Natural killer cell (primary cell): ENCODE results near the gene OAT. TPM values are rescaled to one million over a fixed set of nuclear protein-coding genes. Genes with fewer than 3 reads are reported as not detected.
A peak's percentile ranks its signal among the peaks of the same experiment; 100 is the strongest.

ENCODE experiments used
- ATAC-seq, 3 donors: fragments of 150-1000 bp in 2 of 3; fragments of 200-7000 bp in 1 of 3; cut with Tn5 transposase; 1 replicate in 1 of 3; 2 replicates in 2 of 3; pipeline ENCODE4 v1.10.0; 2021; ENCODE audit warnings: mild to moderate bottlenecking in 2 of 3, moderate library complexity in 2 of 3
- DNase-seq, 2 donors: peaks; one replicate each; pipeline versions ENCODE4 v3.0.0 to v3.0.0-alpha.2; 2013 to 2021; ENCODE audit warnings: mixed read lengths in 1 of 2
- H3K27ac ChIP-seq: one replicate; pipeline ENCODE4 v1.5.1; 2013; ENCODE audit warnings: mild to moderate bottlenecking, low read length
- H3K27me3 ChIP-seq: one replicate; pipeline ENCODE4 v1.6.1; 2013; ENCODE audit warnings: low read length; ENCODE audit not compliant: control insufficient read depth, insufficient read depth
- H3K36me3 ChIP-seq: one replicate; pipeline ENCODE4 v1.6.1; 2013; ENCODE audit warnings: low read length; ENCODE audit not compliant: control insufficient read depth, insufficient read depth
- H3K4me1 ChIP-seq: one replicate; pipeline ENCODE4 v1.6.1; 2013; ENCODE audit warnings: low read length; ENCODE audit not compliant: control insufficient read depth, insufficient read depth
- H3K4me3 ChIP-seq: one replicate; pipeline ENCODE4 v1.5.1; 2013; ENCODE audit warnings: low read length
- H3K9me3 ChIP-seq: one replicate; pipeline ENCODE4 v1.6.1; 2013; ENCODE audit warnings: low read length; ENCODE audit not compliant: control insufficient read depth, insufficient read depth
- H3K27ac Mint-ChIP-seq, 2 donors: one replicate each; pipeline ENCODE4 v1.8.0; 2022; ENCODE audit warnings: mild to moderate bottlenecking in 2 of 2, mixed read lengths in 2 of 2, moderate library complexity in 1 of 2
- H3K27me3 Mint-ChIP-seq, 2 donors: one replicate each; pipeline ENCODE4 v1.8.0; 2022; ENCODE audit warnings: low read depth in 2 of 2, mixed read lengths in 2 of 2
- H3K36me3 Mint-ChIP-seq: one replicate; pipeline ENCODE4 v1.8.0; 2022; ENCODE audit warnings: mixed read lengths
- H3K4me1 Mint-ChIP-seq, 2 donors: one replicate each; pipeline ENCODE4 v1.8.0; 2022; ENCODE audit warnings: mixed read lengths in 2 of 2
- H3K4me3 Mint-ChIP-seq: one replicate; pipeline ENCODE4 v1.8.0; 2022; ENCODE audit warnings: mild to moderate bottlenecking, moderate library complexity, mixed read lengths
- H3K9me3 Mint-ChIP-seq, 2 donors: one replicate each; pipeline ENCODE4 v1.8.0; 2022; ENCODE audit warnings: mixed read lengths in 2 of 2
- CTCF ChIP-seq: fragments of 200-600 bp; IDR thresholded peaks from one replicate; pipeline ENCODE4 v1.8.0; 2022; ENCODE audit warnings: antibody characterized with exemption
- WGBS: methylation state at CpG from one replicate; pipeline ENCODE4 v1.1.7; 2013; ENCODE audit warnings: missing lambda C conversion rate; ENCODE audit not compliant: insufficient coverage; 5-methylcytosine and 5-hydroxymethylcytosine counted together
- intact Hi-C: fragments of 100-400 bp; cut with micrococcal nuclease; formaldehyde crosslinking; loops from one replicate; pipeline ENCODE4 v1.14.2; 2022
- total RNA-seq, 4 donors: library from RNA; stranded (reverse); fragments of 120-200 nt in 1 of 4; gene quantifications; one replicate each; pipeline versions ENCODE4 v1.2.3 to v1.2.4, GENCODE V29; 2013 to 2022

The OAT gene
- total RNA-seq, 3 donors from 2014 or later (not counting 1 experiment from before 2014, with no cell fraction given) = 35.8 to 60.9 (median 48.4) TPM

GRCh38 chr10:124390471-124391187, 28.1 kb downstream of the OAT start:
- Histone ChIP-seq H3K27ac (no peak overlapping the region), H3K4me1 (peaks cover 13% of the 10 kb centered on the region), H3K36me3 (no peaks in the 10 kb centered on the region), H3K27me3 (no peaks in the 10 kb centered on the region), H3K9me3 (no peaks in the 10 kb centered on the region), H3K4me3 (no peak overlapping the region)
- no peaks in the 10 kb centered on the region for H3K36me3 Mint-ChIP-seq
- no peaks in the 10 kb centered on the region for H3K9me3 Mint-ChIP-seq
- H3K27ac Mint-ChIP-seq = no peak overlapping the region
- H3K4me3 Mint-ChIP-seq = no peak overlapping the region
- no peaks in the 10 kb centered on the region for H3K27me3 Mint-ChIP-seq
- no peak for TF ChIP-seq CTCF
- intact Hi-C loops = no loop called here
- no peak for ATAC-seq
- DNase-seq = no peak
- H3K4me1 Mint-ChIP-seq = no peaks in the 10 kb centered on the region
- WGBS = 85% methylated on average over 3 of the region's 3 CpGs

GRCh38 chr10:124389613-124390361, 28.9 kb downstream of the OAT start:
- peak overlapping the region in 1 of 2 donors; percentile 24 for H3K27ac Mint-ChIP-seq
- Histone ChIP-seq H3K4me1 (peaks cover 13% of the 10 kb centered on the region), H3K4me3 (no peak overlapping the region), H3K27ac (no peak overlapping the region), H3K9me3 (no peaks in the 10 kb centered on the region), H3K27me3 (no peaks in the 10 kb centered on the region), H3K36me3 (no peaks in the 10 kb centered on the region)
- no peaks in the 10 kb centered on the region for H3K36me3 Mint-ChIP-seq
- WGBS = 81% methylated on average over 26 of the region's 26 CpGs
- H3K27me3 Mint-ChIP-seq = peaks cover 4 to 5% of the 10 kb centered on the region in 2 donors
- DNase-seq (peak in 1 of 2 donors; percentile 22), ATAC-seq (no peak)
- H3K9me3 Mint-ChIP-seq = no peaks in the 10 kb centered on the region
- no peak for TF ChIP-seq CTCF
- intact Hi-C loops = loop anchor here (1.0 kb wide), 1 partner anchor 395 kb away; no protein-coding TSS in a partner anchor
- H3K4me3 Mint-ChIP-seq = peak overlapping the region; percentile 28
- no peaks in the 10 kb centered on the region for H3K4me1 Mint-ChIP-seq

GRCh38 chr10:124388823-124389612, 29.7 kb downstream of the OAT start:
- WGBS = 9% methylated on average over 71 of the region's 74 CpGs
- Mint-ChIP-seq H3K4me3 (peak overlapping the region; percentile 49), H3K4me1 (no peaks in the 10 kb centered on the region), H3K9me3 (no peaks in the 10 kb centered on the region), H3K27ac (peak overlapping the region in 1 of 2 donors; percentile 24), H3K27me3 (peaks cover 5 to 9% of the 10 kb centered on the region in 2 donors), H3K36me3 (no peaks in the 10 kb centered on the region)
- intact Hi-C loops = loop anchor here (1.0 kb wide), 1 partner anchor 395 kb away; no protein-coding TSS in a partner anchor
- TF ChIP-seq CTCF = peak; percentile 97
- no peaks in the 10 kb centered on the region for H3K27me3 ChIP-seq
- ATAC-seq = peak; percentile 97 to 99 (median 97)
- H3K9me3 ChIP-seq = no peaks in the 10 kb centered on the region
- DNase-seq = peak; percentile 94 to 97
- no peak overlapping the region for H3K27ac ChIP-seq
- peak overlapping the region; percentile 43 for H3K4me3 ChIP-seq
- peaks cover 13% of the 10 kb centered on the region for H3K4me1 ChIP-seq
- H3K36me3 ChIP-seq = no peaks in the 10 kb centered on the region
